Hematopoietic multipotent progenitor cell treated with erythropoietin and hydrocortisone succinate and interleukin-3 and kit ligand, for 15 days (in vitro differentiated cells): ENCODE results near the gene LLCFC1.

Experiments
- DNase-seq: peaks from one replicate; pipeline ENCODE4 v3.0.0-alpha.2; 2015; ENCODE audit warnings: low spot score

The LLCFC1 gene

GRCh38 chr7:142939226-142939910 lies at the start of gene LLCFC1:
Gene LLCFC1 (plus strand): TSS chr7:142939484. CDS start chr7:142939622, 138 bp downstream.
- DNase-seq, result no peak

DNA sequence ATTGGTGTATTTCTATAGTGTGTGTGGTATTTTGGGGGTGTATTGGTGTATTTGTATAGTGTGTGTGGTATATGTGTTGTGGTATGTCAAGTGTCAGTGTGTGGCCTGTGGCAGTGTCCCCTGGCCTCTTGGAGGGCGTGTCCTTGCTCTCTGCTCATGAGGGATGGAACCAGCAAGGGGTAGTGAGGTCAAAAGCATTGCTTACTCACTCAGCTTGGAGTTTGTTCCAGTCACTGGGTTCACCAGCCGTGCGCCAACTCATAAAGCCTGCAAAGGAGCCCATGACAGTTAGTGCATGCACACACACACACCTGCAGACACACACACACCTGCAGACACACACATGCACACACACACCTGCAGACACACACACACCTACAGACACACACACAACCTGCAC lies 49.5 kb upstream of the LLCFC1 start:
- no peak for DNase-seq

GRCh38 chr7:142890874-142891485 lies 48.3 kb upstream of the LLCFC1 start:
- no peak for DNase-seq

DNA sequence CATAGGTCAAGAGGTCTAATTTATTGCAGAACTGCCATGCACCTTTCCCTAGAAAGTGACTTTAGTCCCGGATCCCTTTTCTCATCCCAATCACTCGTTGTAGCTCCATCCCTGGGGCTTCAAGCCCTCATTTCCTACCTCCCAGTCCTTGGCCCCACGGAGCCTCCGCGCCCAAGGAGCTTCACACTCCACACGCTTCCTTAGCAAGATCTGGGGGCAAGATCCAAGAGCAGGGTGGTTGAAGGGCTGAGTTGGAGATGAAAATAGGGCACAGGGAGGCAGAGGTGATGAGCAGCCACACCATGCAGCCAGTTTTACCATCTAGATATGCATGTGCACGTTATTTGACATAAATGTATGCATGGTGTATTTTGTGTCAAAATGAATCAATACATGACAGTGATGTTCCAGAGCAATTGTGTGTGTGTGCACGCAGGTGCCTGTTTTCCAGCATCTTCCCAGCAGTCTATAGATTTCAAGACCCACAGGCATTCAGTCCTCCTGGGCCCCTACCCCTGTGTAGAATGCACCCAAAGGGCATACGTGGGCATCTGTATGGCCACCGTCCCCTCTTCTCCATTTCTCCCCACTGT lies 47.7 kb upstream of the LLCFC1 start:
- no peak for DNase-seq

GRCh38 chr7:142892951-142893350 lies 46.3 kb upstream of the LLCFC1 start:
- DNase-seq, result no peak

DNA sequence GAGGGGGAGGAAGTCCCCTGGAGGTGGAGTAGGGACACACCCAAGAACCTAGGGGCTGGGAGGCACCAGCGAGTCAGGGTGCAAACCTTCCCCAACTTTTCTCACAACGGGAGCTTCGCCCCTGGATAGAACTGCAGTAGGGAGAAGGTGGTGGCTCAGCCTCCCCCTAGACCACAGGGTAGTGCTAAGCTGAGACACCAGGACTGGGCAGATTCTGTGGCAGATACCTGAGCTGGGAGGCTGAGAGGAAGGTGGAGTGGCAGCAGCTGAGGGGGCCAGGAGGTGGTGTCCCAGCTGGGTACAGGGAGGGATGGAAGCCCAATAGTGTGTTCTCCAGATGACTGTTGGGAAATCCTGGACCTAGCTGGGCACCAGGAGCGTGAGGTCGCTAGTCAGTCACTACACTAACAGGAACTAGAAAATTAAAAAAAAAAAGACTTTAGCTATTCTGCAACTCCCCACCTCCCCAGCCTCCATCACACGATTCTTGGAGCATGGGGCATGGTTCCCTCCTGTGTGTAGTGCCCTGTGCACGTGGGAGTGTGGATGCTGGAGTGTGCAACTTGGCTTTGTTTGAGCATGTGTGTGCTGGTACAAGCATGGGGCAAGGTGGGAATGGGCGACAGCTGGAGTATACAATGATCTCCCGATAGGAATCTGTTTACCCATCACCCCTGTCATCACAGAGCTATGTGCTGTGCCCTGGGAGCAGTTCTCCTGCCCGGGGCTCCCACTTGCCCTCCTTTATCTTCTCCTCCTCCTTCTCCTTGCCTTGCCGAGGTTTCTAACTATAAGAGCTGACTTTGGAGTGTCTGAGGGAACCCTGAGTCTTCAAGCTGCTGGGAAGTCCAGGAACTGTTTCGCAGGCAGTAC lies 44.9 kb upstream of the LLCFC1 start:
- no peak for DNase-seq

- no peak for DNase-seq
These were observed 44.2 kb upstream of the LLCFC1 start for GRCh38 chr7:142894985-142895593.

GRCh38 chr7:142896151-142896550 lies 43.1 kb upstream of the LLCFC1 start:
- DNase-seq, result no peak

GRCh38 chr7:142896741-142897379 lies 42.4 kb upstream of the LLCFC1 start:
- no peak for DNase-seq

GRCh38 chr7:142897691-142898090 lies 41.6 kb upstream of the LLCFC1 start:
- DNase-seq, result no peak

DNA sequence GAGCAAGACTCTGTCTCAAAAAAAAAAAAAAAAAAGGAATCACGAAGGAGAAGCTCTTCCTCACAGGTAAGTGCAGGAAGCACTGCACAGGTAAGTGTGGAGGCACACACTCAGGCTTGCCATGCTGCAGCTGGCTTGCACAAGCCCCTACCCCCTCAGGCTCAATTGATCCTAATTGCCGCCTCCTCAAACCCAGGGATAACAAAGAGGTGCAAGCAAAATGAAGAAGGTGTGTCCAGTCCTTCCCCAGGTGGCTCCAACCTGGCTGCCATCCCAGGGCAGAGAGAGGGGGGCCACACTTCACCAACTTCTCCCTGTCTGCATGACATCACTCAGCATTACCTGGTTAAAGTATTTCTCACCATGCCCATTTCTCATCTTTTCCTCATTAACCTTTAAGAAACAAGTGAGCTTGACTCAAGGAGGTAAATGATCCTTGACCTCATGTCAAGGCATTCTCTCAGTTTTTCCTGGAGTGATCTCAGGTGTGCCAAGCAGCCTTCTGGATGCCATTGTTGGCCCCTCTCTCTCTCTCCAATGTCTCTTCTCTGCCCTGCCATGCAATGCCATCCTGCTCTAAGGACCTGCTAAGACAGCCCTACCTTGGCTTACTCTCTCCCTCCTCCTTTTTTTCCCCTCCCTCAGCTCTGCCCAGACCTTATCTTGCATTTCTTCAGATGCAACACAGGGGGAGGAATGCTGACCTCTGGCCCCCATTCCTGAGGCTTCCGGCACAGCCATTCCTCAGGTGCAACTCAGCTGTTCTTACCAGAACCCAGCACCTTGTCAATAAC lies 40.7 kb upstream of the LLCFC1 start:
- no peak for DNase-seq

GRCh38 chr7:142899661-142900060 lies 39.6 kb upstream of the LLCFC1 start:
- no peak for DNase-seq

DNA sequence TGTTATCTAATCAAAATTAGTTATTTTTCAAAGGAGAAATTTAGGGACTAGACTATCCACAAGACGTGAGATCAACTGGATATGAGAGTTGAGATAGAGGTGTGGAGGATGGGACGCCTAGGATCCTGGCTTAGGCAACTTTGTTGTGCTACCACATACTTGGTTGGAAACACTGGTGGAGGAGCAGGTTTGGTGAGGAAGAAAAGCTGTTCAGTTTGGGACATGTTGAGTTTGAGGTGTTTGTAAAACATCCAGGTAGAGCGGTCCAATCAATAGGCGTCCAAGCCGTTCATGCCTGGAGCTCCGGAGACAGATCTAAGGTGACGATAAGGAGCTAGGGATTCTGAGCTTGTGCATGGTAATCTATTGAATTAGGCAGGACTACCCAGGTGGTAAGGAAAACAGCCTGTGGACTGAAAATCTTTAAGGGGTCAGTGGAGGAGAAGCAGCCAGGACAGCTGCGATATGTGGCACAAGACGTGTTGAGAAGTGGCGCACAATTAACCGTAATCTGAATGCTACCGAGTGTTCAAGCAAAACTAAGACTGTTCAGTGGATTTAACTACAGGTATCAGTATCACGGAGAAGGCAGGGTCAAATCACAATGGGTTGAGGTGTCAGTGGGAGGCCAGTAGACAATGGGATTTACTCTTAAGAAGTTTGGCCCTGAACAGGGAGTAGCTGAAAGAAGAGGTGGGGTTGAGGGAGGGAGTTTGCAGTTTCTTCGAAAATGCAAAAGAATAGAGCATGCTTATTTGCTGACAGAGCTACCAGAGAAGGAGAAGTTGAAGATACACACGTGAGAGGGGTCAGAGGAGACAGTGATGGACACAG lies 37.6 kb upstream of the LLCFC1 start:
- no peak for DNase-seq

- DNase-seq, result no peak
These were observed 35.2 kb upstream of the LLCFC1 start for GRCh38 chr7:142904128-142904527.

- no peak for DNase-seq
These were observed 33.5 kb upstream of the LLCFC1 start for GRCh38 chr7:142905759-142906158.

DNA sequence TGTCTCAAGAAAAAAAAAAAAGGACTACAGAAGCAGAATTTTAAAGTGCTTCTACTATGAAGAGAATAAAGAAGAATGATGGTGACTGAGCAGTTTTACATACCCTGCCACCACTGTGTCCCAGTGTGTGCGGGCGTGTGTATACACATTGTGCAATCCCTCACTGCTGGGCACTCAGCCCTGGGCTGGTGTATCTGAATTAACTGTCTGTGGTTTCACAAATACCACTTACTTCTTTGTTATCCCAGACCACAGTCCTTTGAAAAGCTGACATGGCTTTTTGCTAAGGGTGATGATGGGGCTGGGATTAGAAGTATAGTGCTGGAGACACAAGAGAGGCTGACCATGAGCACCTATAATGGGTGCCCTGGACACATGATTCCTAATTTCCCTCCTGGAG lies 32.6 kb upstream of the LLCFC1 start:
- no peak for DNase-seq

- DNase-seq, result no peak
These were observed 31.0 kb upstream of the LLCFC1 start for GRCh38 chr7:142908290-142908689.

GRCh38 chr7:142908921-142909890 lies 30.1 kb upstream of the LLCFC1 start:
- peak; percentile 39 for DNase-seq

- no peak for DNase-seq
These were observed 29.3 kb upstream of the LLCFC1 start for GRCh38 chr7:142910031-142910433.
